ENCODE results near the gene TDRKH. TPM values are rescaled to one million over a fixed set of nuclear protein-coding genes. Genes with fewer than 3 reads are reported as not detected.
A peak's percentile ranks its signal among the peaks of the same experiment; 100 is the strongest.

TDRKH gene
- total RNA-seq, 1 donor from 2014 or later = 5.1 TPM

DNA sequence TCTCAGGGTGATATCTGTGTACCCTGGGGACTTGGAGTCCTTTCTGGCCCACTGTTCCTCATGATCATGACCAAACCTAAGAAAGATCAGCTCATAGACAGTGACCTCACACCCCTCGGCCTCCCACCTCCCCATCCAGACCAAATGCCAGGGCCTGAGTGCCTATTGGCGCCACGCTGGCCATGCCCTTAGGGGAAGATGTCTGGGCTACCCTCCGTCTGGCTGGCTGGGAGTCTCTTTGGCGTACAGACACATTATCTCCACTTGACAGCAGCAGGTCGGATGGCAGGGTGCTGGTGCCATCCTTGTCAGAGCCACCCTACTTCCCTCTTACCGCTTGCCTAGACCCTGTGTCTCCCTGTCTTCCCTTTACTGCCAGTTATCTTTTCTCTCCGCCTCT, 32.9 kb upstream of the TDRKH start:
- no peak for DNase-seq (ENCODE audit: low read depth)

DNA sequence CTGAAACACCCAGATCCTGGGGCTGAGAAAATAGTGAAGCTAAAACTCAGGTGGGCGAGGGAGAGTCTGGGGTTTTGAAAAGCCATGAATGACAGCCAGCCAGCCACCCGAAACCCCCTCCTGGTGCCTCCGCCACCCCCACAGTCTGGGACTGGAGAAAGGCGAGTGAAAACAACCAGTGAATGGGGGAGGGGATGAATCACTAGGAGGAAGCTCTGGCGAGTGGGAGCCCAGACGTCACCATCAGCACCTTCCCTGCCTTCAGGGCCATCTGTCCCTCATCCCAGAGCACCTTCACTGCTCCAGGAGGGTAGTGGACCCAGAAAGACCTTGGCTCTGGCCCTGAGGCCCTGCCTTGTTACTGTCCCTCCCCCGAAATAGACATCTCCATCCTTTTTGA, 32.1 kb upstream of the TDRKH start:
- no peak for DNase-seq (ENCODE audit: low read depth)

DNA sequence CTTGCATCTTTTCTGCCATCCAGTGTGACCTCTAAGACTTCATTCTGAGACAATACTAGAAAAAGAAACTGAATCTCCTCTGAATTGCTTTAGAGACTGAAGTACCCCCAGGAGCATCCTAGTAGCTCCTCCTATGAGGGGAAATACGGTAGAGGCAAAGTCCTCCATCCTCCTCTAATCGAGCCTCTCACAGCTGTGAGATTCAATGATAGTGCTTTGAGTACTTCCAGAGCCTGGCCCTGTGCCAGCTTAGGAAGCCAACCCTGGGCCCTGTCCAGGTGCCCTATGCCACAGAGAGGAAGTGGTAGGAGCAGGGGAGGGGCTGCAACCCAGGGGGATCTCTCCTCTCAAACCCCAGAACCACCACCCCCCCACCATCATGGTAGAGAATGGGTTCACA, 30.6 kb upstream of the TDRKH start:
- no peak for DNase-seq (ENCODE audit: low read depth)

DNA sequence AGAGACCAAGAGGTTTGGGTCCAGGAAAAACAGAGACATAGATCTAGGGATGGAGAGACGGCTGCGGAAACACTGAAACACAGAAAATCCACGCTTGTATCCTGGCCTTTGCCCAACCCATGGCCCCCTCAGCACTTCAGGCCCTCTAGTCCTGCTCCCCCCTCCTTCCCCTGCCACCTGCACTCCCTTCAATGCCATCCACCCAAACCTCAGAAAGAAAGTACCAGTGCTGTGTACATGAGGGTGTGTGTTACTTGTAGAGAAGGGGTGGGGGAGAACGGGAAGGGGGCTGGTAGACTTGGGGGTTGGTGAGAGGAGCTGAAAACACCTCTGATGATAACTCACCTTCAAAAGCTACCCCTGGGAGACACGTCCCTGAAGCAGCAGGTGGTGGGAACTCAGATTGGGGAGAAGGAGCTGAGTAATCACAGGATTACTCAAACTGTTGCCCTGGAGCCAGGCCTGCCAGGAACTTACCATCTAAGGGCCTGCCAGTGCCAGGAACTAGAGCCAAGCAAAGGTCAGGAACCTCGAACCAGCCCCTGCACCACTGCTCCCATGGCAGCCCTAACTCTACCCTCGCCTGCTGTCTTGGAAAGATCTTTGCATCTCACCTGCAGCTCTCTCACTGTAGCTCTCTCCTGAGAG, 29.8 kb upstream of the TDRKH start:
- no peak for DNase-seq (ENCODE audit: low read depth)

DNA sequence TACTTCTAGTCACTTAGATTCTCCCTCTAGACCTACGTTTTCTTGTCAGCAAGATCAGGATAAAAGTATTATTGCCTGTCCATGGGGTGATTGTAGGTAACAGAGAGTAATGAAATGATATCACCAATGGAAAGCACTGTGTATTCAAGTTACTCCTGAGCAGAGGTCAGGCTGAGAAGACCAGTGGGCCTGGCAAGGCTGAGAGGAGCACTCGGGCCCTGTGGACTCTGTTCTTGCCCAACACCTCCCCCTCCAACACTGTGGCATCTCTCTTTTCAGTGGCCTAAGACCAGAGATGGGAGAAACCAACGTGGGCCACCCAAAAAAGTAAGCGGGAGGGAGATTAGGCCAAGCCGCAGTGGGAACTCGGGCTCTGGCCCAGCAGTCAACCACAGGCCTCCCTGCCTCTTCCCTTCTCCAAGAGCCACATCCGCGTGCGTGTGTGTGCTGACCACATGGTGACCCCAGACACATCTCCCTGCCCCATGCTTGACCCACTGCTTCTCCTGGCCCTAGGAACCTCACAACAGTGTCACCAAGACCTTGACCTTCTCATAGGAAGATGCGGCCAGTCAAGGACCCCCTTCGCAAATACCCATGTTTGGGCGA, 29.0 kb upstream of the TDRKH start:
- DNase-seq (ENCODE audit: low read depth) = no peak

DNA sequence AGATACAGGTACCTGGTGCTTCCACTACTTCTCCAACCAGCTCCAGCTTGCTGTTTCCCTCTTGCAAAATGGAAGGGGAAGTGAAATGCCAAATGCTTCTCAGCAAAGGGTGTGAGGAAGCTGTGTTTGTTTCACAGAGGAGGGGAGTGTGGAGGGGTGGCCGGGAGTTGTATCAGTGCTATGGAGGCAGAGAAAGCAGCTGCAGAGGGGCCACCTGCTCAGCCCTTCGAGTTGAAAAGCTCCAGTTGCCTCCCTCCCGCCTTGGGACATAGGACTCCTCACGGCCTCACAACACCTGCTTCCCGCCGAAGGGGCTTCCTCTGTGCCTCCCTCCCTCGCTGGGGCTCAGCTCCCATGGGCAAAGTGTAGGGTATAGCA, 27.0 kb upstream of the TDRKH start:
- no peak for DNase-seq (ENCODE audit: low read depth)

DNA sequence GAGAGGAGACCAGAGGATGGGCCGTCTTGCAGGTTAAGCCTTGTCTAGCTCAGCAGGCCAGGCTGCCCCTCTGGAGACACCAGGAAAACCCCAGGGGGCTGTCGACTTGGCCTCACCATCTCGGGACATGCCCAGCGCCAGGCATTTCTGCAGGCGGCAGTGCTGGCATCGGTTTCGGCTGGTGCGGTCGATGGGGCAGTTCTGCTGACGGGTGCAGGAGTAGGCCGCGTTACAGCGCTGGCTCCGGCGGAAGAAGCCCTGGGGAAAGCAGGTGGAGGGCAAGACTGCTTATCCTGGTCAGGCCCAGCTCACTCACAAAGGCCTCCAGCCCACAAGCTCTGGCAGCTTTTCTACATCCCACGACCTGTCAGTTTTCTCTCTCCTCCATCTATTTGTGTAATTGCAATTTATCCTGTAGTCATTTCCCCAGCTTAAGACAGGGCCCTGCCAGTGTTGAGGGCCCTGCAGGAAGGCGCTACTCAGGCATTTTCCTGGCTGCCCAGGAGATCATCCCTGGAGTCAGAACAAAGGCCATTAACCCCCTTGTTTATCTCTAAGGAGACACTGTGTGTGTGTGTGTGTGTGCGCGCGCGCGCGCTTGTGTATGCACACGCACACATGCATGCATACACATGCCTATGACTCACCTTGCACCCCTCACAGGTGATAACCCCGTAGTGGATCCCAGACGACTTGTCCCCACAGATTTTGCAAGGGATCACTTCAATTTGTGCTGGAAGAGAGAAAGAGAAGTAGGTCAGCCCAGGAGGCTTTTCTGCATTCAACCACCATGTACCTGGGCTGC, 26.4 kb upstream of the TDRKH start:
- DNase-seq (ENCODE audit: low read depth) = no peak

DNA sequence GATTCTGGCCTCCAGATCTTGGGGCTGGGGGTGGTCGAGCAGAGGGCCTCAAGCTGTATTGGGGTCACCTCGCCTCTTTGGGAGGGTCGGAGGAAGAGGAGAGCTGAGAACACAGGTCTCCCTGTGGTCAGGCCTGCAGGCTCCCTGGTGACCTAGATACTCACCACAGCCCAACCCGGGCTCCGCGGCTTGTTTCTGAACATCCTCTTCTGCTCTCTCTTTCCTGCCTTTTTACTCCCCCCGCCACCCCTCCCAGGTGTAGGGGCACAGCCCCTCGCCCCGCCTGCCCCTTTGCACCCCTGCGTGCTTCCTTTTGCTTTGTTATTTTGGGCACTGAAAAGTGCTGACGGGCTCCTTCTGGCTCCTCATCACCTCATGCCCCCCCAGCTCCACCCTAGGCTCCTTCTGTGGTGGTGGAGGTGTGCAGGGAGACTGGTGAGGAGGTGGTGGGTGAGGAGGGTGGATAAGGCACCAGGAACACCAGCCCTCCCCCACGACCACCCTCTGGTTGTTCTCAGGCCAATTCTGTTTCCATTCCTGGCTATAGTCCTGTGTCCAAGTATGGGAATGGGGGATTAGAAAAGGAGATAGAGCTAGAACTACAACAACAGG, 25.5 kb upstream of the TDRKH start:
- no peak for DNase-seq (ENCODE audit: low read depth)

DNA sequence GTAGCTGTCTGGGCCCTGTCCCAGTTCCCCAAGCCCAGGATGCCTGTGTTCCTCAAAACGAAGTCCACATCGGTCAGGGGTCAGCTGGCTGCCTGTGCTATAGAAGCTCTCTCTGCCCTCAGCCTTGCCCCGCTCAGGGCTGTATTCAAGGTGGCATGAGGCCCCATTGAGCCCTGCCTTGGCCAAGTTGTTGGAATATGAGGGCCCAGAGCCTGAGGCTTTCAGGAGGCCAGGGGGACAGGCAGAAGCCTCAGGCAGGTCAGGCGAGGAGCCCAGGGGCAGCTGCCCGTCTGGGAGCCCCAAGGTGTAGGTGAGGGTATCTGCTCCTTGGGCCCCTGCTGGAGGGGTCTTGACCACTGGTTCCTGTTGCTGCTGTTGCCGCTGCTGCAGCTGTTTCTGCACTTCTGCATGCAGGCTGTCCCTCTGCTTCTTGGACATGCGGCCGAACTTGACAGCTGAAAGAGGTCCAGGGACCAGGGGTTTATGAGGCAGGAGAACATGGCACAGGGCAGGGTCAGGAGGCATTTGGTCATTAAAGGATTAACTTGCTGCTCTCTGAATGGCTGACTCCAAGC, 24.8 kb upstream of the TDRKH start:
- no peak for DNase-seq (ENCODE audit: low read depth)

DNA sequence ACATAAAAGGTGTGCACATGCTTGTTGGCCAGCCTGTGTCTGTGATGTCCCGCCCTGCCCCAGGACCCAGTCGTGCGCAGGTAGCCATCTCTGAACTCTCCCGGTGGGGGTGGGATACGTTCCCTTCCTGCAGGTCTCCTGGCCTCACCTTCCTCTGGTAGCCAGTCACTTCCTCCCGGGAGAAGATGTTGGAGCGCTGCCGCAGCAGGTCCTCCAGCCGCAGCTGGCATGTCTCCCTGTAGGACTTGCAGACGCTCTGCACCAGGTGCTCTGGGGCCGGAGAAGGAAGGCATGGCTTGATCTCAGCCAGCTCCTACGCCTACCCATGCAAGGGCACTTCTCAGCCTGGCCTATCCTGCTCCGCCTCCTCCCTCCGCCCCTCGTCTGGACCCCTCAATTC, 24.1 kb upstream of the TDRKH start:
- no peak for DNase-seq (ENCODE audit: low read depth)

DNA sequence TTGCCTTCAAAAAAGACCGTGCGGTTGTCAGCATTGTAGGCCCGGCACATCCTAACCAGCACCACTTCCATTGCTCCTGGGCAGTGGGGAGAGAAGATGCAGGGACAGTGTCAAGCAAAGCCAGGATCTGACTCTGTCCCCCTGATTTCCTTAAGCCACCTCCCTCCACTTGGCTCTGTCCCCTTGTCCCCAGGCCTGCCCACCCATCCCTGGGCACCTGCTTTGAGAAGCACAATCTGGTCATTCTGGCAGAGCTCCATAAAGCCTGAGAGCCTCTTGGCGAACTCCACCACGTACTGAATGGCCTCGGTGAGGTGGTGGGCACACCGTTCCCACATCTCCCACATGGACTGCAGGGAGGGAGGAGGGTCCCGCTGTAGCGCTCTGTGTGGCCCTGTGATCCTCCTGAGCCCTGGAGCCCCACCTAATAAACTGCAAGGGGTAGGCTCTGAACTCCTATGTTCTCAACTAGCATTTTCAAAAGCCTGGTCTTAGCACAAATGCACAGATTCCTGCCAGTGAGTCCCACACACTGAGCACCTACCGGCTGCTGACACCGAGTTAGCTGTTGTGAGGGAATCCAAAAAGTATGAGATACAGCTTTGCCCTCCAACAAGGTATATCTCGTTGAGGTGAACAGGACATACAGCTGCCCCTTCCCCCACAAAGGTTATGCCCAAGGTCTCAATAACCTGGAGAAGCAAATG, 23.1 kb upstream of the TDRKH start:
- DNase-seq (ENCODE audit: low read depth) = no peak

DNA sequence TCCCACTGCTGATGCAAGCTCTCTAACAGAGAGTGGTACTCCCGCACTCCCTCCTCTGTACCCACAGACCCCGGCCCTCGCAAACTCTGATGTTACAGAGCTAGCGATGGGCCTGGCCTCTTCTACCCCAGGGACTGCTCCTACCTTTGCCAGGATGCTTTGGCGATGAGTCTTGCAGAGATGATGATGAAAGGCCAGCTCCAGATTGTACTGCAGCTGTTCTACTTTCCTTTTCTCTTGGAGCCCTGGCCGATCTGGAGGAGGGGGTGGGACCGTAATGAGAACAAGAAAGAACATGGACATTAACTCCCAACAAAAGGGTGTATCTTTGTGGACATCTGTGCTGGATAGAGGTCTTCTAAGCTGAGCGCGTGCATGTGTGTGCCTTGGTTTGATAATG, 20.9 kb upstream of the TDRKH start:
- peak; percentile 78 for DNase-seq (ENCODE audit: low read depth)

DNA sequence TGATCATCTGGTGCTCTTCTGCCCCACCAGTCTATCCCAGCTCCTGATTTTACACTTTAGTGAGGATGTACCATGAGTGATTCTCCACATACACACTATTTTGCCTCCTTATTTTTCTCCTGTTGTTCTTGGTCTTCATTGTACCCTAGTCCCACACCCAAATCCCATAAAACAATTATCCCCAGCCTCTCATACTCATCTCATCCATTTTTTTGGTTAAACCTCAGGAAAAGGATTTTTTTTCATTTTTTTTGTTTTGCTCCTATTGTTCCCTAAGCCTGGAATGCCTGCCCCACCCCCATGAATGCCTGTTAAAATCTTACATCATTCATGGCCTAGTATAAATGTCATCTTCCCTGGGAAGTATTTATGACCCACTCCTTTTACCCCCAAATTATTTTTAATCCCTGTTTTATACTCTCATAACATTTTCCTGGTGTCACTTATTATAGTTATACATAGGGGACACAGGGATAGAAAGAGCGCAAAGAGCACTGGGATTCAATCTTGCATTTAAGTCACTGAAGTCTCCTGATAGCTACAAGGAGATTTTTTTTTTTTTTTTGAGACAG, 19.8 kb upstream of the TDRKH start:
- DNase-seq (ENCODE audit: low read depth) = no peak

DNA sequence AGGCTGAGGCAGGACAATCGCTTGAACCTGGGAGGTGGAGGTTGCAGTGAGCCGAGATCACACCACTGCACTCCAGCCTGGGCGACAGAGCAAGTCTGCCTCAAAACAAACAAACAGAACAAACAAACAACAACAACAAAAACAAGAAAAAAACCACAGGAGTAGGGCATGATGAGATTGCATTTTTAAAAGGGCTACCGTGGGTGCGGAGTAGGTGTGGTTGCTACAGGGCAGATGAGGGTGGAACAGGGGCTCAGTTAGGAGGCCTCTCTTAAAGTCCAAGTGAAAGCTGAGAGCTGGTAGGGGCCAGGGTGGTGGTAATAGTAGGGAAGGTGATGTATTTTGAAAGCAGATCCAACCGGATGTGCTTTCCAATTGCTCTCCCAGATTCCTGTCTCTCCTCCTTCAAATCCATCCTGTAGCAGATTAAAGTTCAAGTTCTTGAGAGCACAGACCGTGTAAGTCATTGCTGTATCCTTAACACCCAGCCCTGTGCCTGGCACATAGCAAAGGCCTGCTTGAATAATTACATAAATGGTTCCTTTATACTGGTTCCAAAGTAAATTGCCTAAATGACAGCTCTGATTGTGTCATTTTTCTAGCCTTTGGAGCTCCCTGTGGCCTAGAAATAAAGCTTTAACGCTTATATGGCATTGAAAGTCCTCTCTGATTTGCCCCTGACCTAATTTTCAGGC, 19.1 kb upstream of the TDRKH start:
- no peak for DNase-seq (ENCODE audit: low read depth)

DNA sequence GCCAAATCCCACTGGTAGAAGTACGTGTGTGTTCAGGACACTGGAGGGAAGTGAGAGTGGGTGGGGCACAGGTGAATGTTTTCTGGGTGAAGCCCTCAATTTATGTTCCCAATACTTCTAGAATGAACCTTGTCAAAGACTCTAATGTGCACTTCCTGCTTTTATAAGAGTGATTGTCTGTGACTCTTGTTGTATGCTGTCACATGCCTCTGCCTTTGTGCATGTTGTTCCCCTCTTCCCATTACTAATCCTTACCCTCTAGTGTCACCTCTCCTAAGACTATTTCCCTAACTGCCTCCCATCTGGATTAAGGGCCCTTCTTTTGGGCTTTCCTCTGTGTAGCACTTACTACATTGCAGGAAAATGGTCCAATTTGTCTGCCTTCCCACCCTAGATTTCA, 17.5 kb upstream of the TDRKH start:
- no peak for DNase-seq (ENCODE audit: low read depth)

DNA sequence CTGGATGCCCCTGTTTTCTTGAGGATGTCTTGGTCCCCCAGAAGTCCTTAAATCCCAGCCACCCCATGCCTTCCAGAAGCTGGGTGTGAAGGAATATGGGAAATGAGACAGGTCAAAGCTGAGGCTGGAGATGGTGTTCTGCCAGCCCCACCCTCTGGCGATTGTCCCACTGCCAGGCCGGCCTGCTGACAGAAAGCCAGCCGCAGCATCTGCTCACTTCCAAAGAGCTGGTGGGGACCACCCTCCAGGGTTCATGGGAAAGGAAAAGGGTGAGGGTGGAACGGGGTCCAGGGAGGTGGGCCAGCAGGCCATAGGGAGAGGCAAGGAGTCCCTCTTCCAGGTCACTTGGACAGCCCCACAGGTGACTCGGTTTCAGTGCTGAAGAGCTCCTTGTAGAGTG, 16.8 kb upstream of the TDRKH start:
- DNase-seq (ENCODE audit: low read depth) = no peak

DNA sequence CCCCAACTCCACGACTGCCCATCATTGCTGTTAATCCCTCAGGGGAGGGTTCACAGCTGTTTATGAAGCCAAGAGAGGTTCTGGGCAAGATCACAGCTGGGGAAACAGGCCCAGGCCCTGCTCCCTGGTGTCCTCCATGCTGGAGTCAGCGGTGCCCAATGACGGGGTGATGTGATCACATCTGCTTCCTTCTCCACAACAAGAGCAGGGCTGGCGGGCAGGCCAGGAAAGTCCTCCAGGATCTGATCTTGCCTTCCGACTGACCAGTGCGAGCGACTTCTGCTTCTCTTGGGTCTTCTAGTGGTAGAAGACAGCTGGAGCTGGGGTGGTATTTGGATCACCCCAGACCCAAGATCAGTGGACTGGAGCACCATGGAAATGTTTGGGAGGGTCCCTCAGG, 15.9 kb upstream of the TDRKH start:
- no peak for DNase-seq (ENCODE audit: low read depth)

DNA sequence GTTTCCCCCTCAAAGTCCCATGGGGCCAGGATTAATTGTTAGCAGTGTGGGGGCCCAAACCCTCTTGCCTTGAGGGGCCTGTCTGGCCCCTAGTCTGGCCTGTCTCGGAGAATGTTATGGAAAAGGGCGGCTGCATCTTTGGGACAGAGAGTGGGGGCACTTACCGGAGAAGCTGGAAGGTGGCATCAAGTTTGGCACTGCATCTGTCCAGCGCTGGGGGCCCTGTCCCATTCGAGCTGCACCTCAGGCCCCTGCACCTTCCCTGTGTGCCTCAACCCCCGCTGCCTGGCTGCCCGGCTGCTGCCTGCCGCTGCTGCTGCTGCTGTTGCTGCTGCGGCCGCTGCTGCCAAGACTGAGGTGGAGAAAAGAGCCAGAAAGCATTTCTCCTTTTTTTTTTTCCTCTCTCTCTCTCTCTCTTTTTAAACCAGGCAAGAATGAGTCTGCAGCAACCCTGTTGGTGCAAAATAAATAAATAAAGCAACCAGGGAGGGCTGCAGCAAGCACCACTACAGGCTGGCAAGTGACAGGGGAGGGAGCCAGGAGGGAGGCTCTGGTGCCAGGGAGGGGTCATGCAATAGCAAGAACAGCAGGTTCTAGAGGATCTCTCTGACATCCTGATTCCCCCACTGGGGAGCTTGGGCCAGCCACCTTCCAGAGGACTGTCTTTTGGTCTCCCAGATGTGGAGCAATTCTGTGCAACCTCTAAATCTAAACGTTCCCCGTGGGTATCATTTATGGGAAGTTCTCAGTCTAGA, 14.9 kb upstream of the TDRKH start, which contains the start of gene LINGO4:
Gene LINGO4, minus strand, starts transcription at position 354 of the 755 bp plus-strand sequence. CDS start 2,715 bp downstream, outside the sequence.
- DNase-seq (ENCODE audit: low read depth) = no peak

DNA sequence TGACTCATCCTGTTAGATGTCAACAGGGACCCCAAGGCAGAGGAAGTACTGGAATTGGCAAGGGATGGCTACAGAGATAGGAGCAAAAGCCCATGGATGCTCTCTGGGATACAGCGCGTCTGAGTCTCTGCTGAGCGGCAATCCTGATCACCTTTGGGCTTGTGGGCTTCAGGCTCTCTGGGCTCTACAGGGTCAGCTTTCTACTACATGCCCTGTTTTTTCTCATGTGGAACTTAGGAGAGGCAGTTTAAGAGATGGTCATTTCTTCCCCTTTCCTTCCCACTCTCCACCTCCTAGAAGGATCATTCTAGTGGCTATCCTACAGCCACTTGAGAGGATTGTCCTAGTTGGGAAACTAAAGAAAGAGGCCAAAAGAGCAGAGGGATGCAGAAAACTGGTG, 13.6 kb upstream of the TDRKH start:
- DNase-seq (ENCODE audit: low read depth) = no peak
